B cell (primary cell): ENCODE data around the gene MDC1. TPM values are rescaled to one million over a fixed set of nuclear protein-coding genes. Genes with fewer than 3 reads are reported as not detected.
A peak's percentile ranks its signal among the peaks of the same experiment; 100 is the strongest.

ENCODE experiments used
- ATAC-seq: fragments of 200-7000 bp; cut with Tn5 transposase; one replicate; pipeline ENCODE4 v1.10.0; 2021; ENCODE audit warnings: low read depth, mild to moderate bottlenecking, moderate number of reproducible peaks, moderate library complexity
- CTCF ChIA-PET: fragments of 350-600 bp; sonication (Branson Sonifier 250); formaldehyde crosslinking; loops from one replicate; lab custom pipeline; 2021; ENCODE audit warnings: antibody characterized with exemption, inconsistent platforms; lab: Charles Lee
- POLR2A ChIA-PET: fragments of 350-600 bp; sonication (Branson Sonifier 250); formaldehyde crosslinking; loops from one replicate; lab custom pipeline; 2021; ENCODE audit warnings: antibody characterized with exemption; lab: Charles Lee
- DNase-seq: peaks from one replicate; pipeline ENCODE4 v3.0.0; 2013
- H2AFZ ChIP-seq: 2 replicates; pipeline ENCODE4 v1.6.1; 2012; ENCODE audit warnings: mild to moderate bottlenecking, low read depth, low read length; ENCODE audit not compliant: insufficient read depth, poor library complexity, severe bottlenecking
- H3K27ac ChIP-seq, 2 donors: 1 replicate in 1 of 2; 2 replicates in 1 of 2; pipeline ENCODE4 v1.5.1; 2012 to 2013; ENCODE audit warnings: low read length in 2 of 2, mild to moderate bottlenecking in 2 of 2, moderate library complexity in 1 of 2
- H3K27me3 ChIP-seq, 4 experiments: fragments of 200-600 bp in 1 of 4; sonication (generic) in 1 of 4; replicated peaks in 1 of 4; 1 replicate in 2 of 4; 2 replicates in 2 of 4; pipeline versions ENCODE4 v1.6.1 to v1.7.0; 2013 to 2016; ENCODE audit warnings: low read length in 3 of 4, mild to moderate bottlenecking in 2 of 4, mixed read lengths in 1 of 4, moderate library complexity in 1 of 4; ENCODE audit not compliant: insufficient read depth in 4 of 4, control insufficient read depth in 3 of 4; ENCODE audit errors: control extremely low read depth in 1 of 4
- H3K36me3 ChIP-seq, 2 experiments: replicated peaks in 1 of 2; 1 replicate in 1 of 2; 2 replicates in 1 of 2; pipeline versions ENCODE4 v1.6.1 to v1.7.1; 2013; ENCODE audit warnings: low read length in 1 of 2; ENCODE audit not compliant: insufficient read depth in 2 of 2, control insufficient read depth in 1 of 2; ENCODE audit errors: control extremely low read depth in 1 of 2, extremely low read depth in 1 of 2
- H3K4me1 ChIP-seq, 2 donors: fragments of 200-600 bp in 1 of 2; sonication (generic) in 1 of 2; 1 replicate in 1 of 2; 2 replicates in 1 of 2; pipeline versions ENCODE4 v1.5.1 to v1.6.1; 2013 to 2017; ENCODE audit warnings: low read length in 2 of 2; ENCODE audit not compliant: control insufficient read depth in 2 of 2, insufficient read depth in 2 of 2
- H3K4me2 ChIP-seq: replicated peaks from 2 replicates; pipeline ENCODE3; 2012; ENCODE audit warnings: mild to moderate bottlenecking, low read depth, low read length; ENCODE audit not compliant: poor library complexity, severe bottlenecking
- H3K4me3 ChIP-seq, 5 experiments: fragments of 200-600 bp in 1 of 5; sonication (generic) in 1 of 5; 1 replicate in 3 of 5; 2 replicates in 2 of 5; pipeline versions ENCODE4 v1.5.1 to v1.7.0; 2011 to 2016; ENCODE audit warnings: low read length in 4 of 5, mild to moderate bottlenecking in 4 of 5, low read depth in 2 of 5, control low read depth in 1 of 5, moderate library complexity in 1 of 5; ENCODE audit not compliant: insufficient read depth in 1 of 5; ENCODE audit errors: control extremely low read depth in 1 of 5, extremely low read depth in 1 of 5
- H3K79me2 ChIP-seq: fragments of 200-600 bp; sonication (generic); one replicate; pipeline ENCODE4 v1.6.0; 2016; ENCODE audit warnings: low read length; ENCODE audit not compliant: control insufficient read depth, insufficient read depth
- H3K9ac ChIP-seq: fragments of 200-600 bp; sonication (generic); 2 replicates; pipeline ENCODE4 v1.6.1; 2017; ENCODE audit warnings: mild to moderate bottlenecking, low read length, moderate library complexity
- H3K9me3 ChIP-seq, 3 donors: one replicate each; pipeline versions ENCODE4 v1.6.1 to v1.7.1; 2013; ENCODE audit warnings: low read length in 2 of 3; ENCODE audit not compliant: control insufficient read depth in 2 of 3, insufficient read depth in 1 of 3; ENCODE audit errors: control extremely low read depth in 1 of 3
- H4K20me1 ChIP-seq: 2 replicates; pipeline ENCODE4 v1.6.0; 2012; ENCODE audit warnings: mild to moderate bottlenecking, low read length; ENCODE audit not compliant: insufficient read depth, control insufficient read depth, poor library complexity, severe bottlenecking
- H3K27ac Mint-ChIP-seq: one replicate; pipeline ENCODE4 v1.8.0; 2021; ENCODE audit warnings: mixed read lengths
- H3K27me3 Mint-ChIP-seq: one replicate; pipeline ENCODE4 v1.8.0; 2021; ENCODE audit warnings: mixed read lengths
- H3K4me1 Mint-ChIP-seq: one replicate; pipeline ENCODE4 v1.8.0; 2021; ENCODE audit warnings: mixed read lengths
- H3K4me3 Mint-ChIP-seq: one replicate; pipeline ENCODE4 v1.8.0; 2021; ENCODE audit warnings: mixed read lengths
- H3K9me3 Mint-ChIP-seq: one replicate; pipeline ENCODE4 v1.8.0; 2022; ENCODE audit warnings: mixed read lengths; ENCODE audit not compliant: insufficient read depth
- EZH2 ChIP-seq: IDR thresholded peaks from 2 replicates; pipeline ENCODE4 v1.6.1; 2012; ENCODE audit warnings: borderline replicate concordance, low read depth, mild to moderate bottlenecking, moderate library complexity, low read length; ENCODE audit not compliant: insufficient read depth, poor library complexity, severe bottlenecking
- WGBS: methylation state at CpG from one replicate; pipeline ENCODE4 v1.1.5; 2013; ENCODE audit warnings: missing lambda C conversion rate; ENCODE audit not compliant: insufficient coverage; 5-methylcytosine and 5-hydroxymethylcytosine counted together
- intact Hi-C: fragments of 100-400 bp; cut with micrococcal nuclease; formaldehyde crosslinking; loops from one replicate; pipeline ENCODE4 v1.10.0; 2022
- polyA plus RNA-seq: library from polyadenylated mRNA; depleted of rRNA; stranded (reverse); fragments of >200 nt; gene quantifications from 2 replicates; pipeline ENCODE4 v1.2.3, GENCODE V29; 2012
- total RNA-seq, 2 donors: library from RNA; stranded (reverse); fragments of 120-200 nt in 1 of 2; gene quantifications; 1 replicate in 1 of 2; 2 replicates in 1 of 2; pipeline versions ENCODE4 v1.2.3 to v1.2.4, GENCODE V29; 2013 to 2022
- TF ChIP-seq, protein P1 (sequence below): fragments of 200-600 bp; IDR thresholded peaks from one replicate; pipeline ENCODE4 v1.8.0; 2022; ENCODE audit warnings: antibody characterized with exemption, mild to moderate bottlenecking

The MDC1 gene
- total and polyA plus RNA-seq, 2 donors (not counting 1 experiment from before 2014, with no cell fraction given), result 24.9 to 87.4 TPM

DNA sequence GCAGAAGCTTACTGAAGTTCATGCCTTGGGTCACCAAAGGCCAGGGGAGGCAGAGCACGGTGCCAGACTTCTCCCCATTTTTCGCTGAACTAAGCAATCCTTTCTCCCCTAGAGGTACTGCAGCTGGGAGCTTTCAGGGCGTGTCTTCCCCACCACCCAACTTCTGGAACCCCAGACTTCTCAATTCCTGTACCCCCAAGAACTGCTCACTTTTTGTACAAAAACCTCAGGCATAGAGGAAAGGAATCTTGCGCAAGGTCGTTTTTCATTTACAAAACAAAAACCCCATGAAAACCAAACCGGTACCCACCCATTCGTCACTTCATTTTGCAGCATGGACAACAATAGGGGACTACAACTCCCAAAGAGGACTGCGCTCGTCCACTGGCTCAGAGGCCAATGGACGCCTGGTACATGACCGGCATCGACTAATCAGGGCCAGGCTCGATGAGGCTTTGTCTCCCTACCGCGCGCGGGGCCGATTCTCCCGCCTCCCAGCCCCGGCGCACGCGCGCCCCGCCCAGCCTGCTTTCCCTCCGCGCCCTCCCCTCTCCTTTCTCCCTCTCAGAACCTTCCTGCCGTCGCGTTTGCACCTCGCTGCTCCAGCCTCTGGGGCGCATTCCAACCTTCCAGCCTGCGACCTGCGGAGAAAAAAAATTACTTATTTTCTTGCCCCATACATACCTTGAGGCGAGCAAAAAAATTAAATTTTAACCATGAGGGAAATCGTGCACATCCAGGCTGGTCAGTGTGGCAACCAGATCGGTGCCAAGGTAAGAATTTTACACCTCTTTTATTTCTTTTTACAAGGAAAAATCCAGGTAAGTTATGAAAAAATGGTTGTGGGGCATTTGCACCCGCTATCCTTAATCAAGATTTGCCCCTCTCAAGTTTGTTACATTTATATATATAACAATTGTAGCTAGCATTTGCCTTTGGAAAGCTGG, 3.0 kb upstream of the MDC1 start, which contains the start of gene TUBB:
TSS of gene TUBB (plus strand) at position 562 of the 947 bp plus-strand sequence. CDS start at position 717, 155 bp downstream.
- Mint-ChIP-seq H3K27ac (peak within 1 kb of the TSS; percentile 90), H3K4me1 (peaks cover 59% of the 10 kb centered on the region), H3K9me3 (no peaks in the 10 kb centered on the region), H3K27me3 (no peaks in the 10 kb centered on the region), H3K4me3 (peak within 1 kb of the TSS; percentile 90)
- Histone ChIP-seq H2AFZ (peak within 1 kb of the TSS; percentile 68), H3K36me3 (peaks cover 2 to 28% of the 10 kb centered on the region in 2 experiments), H4K20me1 (peaks cover 33% of the 10 kb centered on the region), H3K9me3 (no peaks in the 10 kb centered on the region), H3K4me3 (peak within 1 kb of the TSS; percentile 74 to 99 (median 92)), H3K27ac (peak within 1 kb of the TSS; percentile 82 to 84), H3K9ac (peak within 1 kb of the TSS; percentile 78), H3K4me2 (peak within 1 kb of the TSS; percentile 83), H3K4me1 (peaks cover 30 to 46% of the 10 kb centered on the region in 2 donors), H3K27me3 (no peaks in the 10 kb centered on the region), H3K79me2 (peaks cover 67% of the 10 kb centered on the region)
- ChIA-PET CTCF (interaction anchor here (0.6 to 22.5 kb wide), 8 partner anchors 10 to 357 kb away, joined by 3 to 963 read pairs (median 12); partner anchors contain the start of genes ATAT1, DHX16 and NRM), POLR2A (interaction anchor here (0.5 to 9.8 kb wide), 9 partner anchors 14 to 178 kb away, joined by 3 to 216 read pairs (median 12); partner anchors contain the start of genes MRPS18B, PPP1R10 and PPP1R18)
- peak; percentile 57 for ATAC-seq
- whole genome bisulfite sequencing, result under 1% methylated on average over 34 of the region's 38 CpGs
- DNase-seq, result peak; percentile 95
- intact Hi-C loops, result no loop called here
- TF ChIP-seq, protein P1, sequence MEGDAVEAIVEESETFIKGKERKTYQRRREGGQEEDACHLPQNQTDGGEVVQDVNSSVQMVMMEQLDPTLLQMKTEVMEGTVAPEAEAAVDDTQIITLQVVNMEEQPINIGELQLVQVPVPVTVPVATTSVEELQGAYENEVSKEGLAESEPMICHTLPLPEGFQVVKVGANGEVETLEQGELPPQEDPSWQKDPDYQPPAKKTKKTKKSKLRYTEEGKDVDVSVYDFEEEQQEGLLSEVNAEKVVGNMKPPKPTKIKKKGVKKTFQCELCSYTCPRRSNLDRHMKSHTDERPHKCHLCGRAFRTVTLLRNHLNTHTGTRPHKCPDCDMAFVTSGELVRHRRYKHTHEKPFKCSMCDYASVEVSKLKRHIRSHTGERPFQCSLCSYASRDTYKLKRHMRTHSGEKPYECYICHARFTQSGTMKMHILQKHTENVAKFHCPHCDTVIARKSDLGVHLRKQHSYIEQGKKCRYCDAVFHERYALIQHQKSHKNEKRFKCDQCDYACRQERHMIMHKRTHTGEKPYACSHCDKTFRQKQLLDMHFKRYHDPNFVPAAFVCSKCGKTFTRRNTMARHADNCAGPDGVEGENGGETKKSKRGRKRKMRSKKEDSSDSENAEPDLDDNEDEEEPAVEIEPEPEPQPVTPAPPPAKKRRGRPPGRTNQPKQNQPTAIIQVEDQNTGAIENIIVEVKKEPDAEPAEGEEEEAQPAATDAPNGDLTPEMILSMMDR, result no peak
- TF ChIP-seq EZH2, result no peak
